Common myeloid progenitor, CD34-positive (primary cell): ENCODE data around the gene TWF2.
A peak's percentile ranks its signal among the peaks of the same experiment; 100 is the strongest.
"Not testable (repeated sequence)": the region's sequence is repeated elsewhere in the genome, so short reads cannot be mapped to it uniquely, and the experiment has no call there.

Source experiments
- CTCF ChIA-PET: fragments of 350-600 bp; sonication (Branson Sonifier 250); formaldehyde crosslinking; loops from one replicate; lab custom pipeline; 2021; ENCODE audit warnings: antibody characterized with exemption; lab: Charles Lee
- POLR2A ChIA-PET: fragments of 350-600 bp; sonication (Branson Sonifier 250); formaldehyde crosslinking; loops from one replicate; lab custom pipeline; 2021; ENCODE audit warnings: antibody characterized with exemption; lab: Charles Lee
- DNase-seq, 3 donors: peaks; one replicate each; pipeline versions ENCODE4 v3.0.0 to v3.0.0-alpha.2; 2013
- H3K27ac ChIP-seq, 2 experiments: 1 replicate in 1 of 2; 2 replicates in 1 of 2; pipeline ENCODE4 v1.7.0; 2013; ENCODE audit warnings: inconsistent platforms in 2 of 2, low read length in 2 of 2, mild to moderate bottlenecking in 2 of 2, low read depth in 1 of 2, moderate library complexity in 1 of 2; ENCODE audit not compliant: severe bottlenecking in 2 of 2, insufficient read depth in 1 of 2, poor library complexity in 1 of 2
- H3K27me3 ChIP-seq, 5 experiments: replicated peaks in 2 of 5; 1 replicate in 3 of 5; 2 replicates in 2 of 5; pipeline versions ENCODE4 v1.6.1 to v1.7.0; 2013; ENCODE audit warnings: low read length in 4 of 5, mild to moderate bottlenecking in 2 of 5, moderate library complexity in 2 of 5, inconsistent platforms in 1 of 5; ENCODE audit not compliant: insufficient read depth in 5 of 5, control insufficient read depth in 4 of 5
- H3K36me3 ChIP-seq, 4 experiments: 1 replicate in 2 of 4; 2 replicates in 2 of 4; pipeline versions ENCODE4 v1.6.1 to v1.7.0; 2013; ENCODE audit warnings: low read length in 3 of 4, control low read depth in 1 of 4, mild to moderate bottlenecking in 1 of 4; ENCODE audit not compliant: control insufficient read depth in 4 of 4, insufficient read depth in 4 of 4
- H3K4me1 ChIP-seq, 4 experiments: 1 replicate in 3 of 4; 2 replicates in 1 of 4; pipeline versions ENCODE4 v1.6.1 to v1.7.1; 2013; ENCODE audit warnings: low read length in 3 of 4, mild to moderate bottlenecking in 3 of 4, control low read depth in 1 of 4, inconsistent platforms in 1 of 4, moderate library complexity in 1 of 4; ENCODE audit not compliant: control insufficient read depth in 4 of 4, insufficient read depth in 4 of 4; ENCODE audit errors: control extremely low read depth in 1 of 4
- H3K4me3 ChIP-seq, 7 experiments: 1 replicate in 4 of 7; 2 replicates in 3 of 7; pipeline versions ENCODE4 v1.5.1 to v1.7.0; 2013; ENCODE audit warnings: mild to moderate bottlenecking in 7 of 7, low read length in 6 of 7, moderate library complexity in 6 of 7, inconsistent platforms in 2 of 7, low read depth in 2 of 7, control low read depth in 1 of 7; ENCODE audit not compliant: insufficient read depth in 4 of 7, control insufficient read depth in 1 of 7; ENCODE audit errors: extremely low read depth in 1 of 7
- H3K9me3 ChIP-seq, 5 experiments: 1 replicate in 4 of 5; 2 replicates in 1 of 5; pipeline versions ENCODE4 v1.6.1 to v1.7.1; 2013; ENCODE audit warnings: low read length in 4 of 5, mild to moderate bottlenecking in 2 of 5, inconsistent platforms in 1 of 5, low read depth in 1 of 5, moderate library complexity in 1 of 5; ENCODE audit not compliant: control insufficient read depth in 4 of 5, insufficient read depth in 2 of 5; ENCODE audit errors: control extremely low read depth in 1 of 5
- WGBS: methylation state at CpG from one replicate; pipeline ENCODE4 v1.1.5; 2013; ENCODE audit not compliant: insufficient coverage; 5-methylcytosine and 5-hydroxymethylcytosine counted together

TWF2 gene

DNA sequence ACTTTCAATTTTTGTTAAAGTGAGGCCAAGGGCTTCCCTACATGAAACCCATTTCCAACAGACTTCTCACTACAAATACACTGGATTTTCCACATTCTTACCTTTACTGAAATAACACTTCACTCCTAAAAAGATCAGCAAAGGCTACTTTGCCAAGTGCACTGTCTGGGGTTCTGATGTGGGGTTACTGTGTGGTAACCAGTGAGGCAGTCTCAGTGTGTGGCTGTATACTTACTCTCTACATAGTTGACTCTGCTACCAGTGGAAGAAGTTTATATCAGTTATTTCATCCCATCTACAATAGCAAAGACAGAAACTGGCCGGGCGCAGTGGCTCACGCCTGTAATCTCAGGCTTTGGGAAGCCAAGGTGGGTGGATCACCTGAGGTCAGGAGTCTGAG is 33.9 kb upstream of the TWF2 start:
- DNase-seq, result no peak
- Histone ChIP-seq H3K9me3 (no peaks in the 10 kb centered on the region), H3K27ac (no peak overlapping the region), H3K4me3 (no peak overlapping the region), H3K27me3 (no peaks in the 10 kb centered on the region), H3K4me1 (peaks cover 27 to 52% (median 32%) of the 10 kb centered on the region in 4 experiments), H3K36me3 (peaks cover 7 to 57% (median 22%) of the 10 kb centered on the region in 4 experiments)
- ChIA-PET POLR2A (interaction anchor here (0.7 to 0.9 kb wide), 2 partner anchors 19 to 218 kb away, joined by 5 to 6 read pairs; no protein-coding TSS in a partner anchor), CTCF (interaction anchor here (0.9 to 2.8 kb wide), 3 partner anchors 13 to 47 kb away, joined by 3 to 12 read pairs (median 3); partner anchors contain the start of gene TLR9)
- WGBS, result 84% methylated on average over 2 of the region's 3 CpGs

GRCh38 chr3:52272172-52272571 is 33.2 kb upstream of the TWF2 start:
- not testable (repeated sequence) for H3K4me3 ChIP-seq, H3K27me3 ChIP-seq, DNase-seq, H3K27ac ChIP-seq, H3K9me3 ChIP-seq
- 100% methylated on average over 4 of the region's 9 CpGs for WGBS
- Histone ChIP-seq H3K36me3 (peaks cover 9 to 64% (median 27%) of the 10 kb centered on the region in 4 experiments), H3K4me1 (peaks cover 24 to 46% (median 30%) of the 10 kb centered on the region in 4 experiments)
- POLR2A ChIA-PET, result interaction anchor here (0.7 to 0.9 kb wide), 2 partner anchors 18 to 219 kb away, joined by 5 to 6 read pairs; no protein-coding TSS in a partner anchor
- CTCF ChIA-PET, result interaction anchor here (0.7 to 2.8 kb wide), 8 partner anchors 9 to 67 kb away, joined by 3 to 12 read pairs (median 4); partner anchors contain the start of genes PPM1M and TLR9

- Histone ChIP-seq H3K4me1 (peaks cover 9 to 29% (median 17%) of the 10 kb centered on the region in 4 experiments), H3K27ac (peak overlapping the region; percentile 40 to 59), H3K4me3 (peak overlapping the region in 2 of 7 experiments; percentile 41 to 50), H3K9me3 (no peaks in the 10 kb centered on the region), H3K27me3 (no peaks in the 10 kb centered on the region), H3K36me3 (peaks cover 15 to 71% (median 39%) of the 10 kb centered on the region in 4 experiments)
- DNase-seq, result peak in 2 of 3 donors; percentile 41 to 48
- 28% methylated on average over 8 of the region's 9 CpGs for WGBS
- ChIA-PET POLR2A (interaction anchor here (1.0 to 1.4 kb wide), 2 partner anchors 19 to 31 kb away, joined by 3 read pairs; partner anchors contain the start of gene TWF2), CTCF (interaction anchor here (0.7 to 2.8 kb wide), 8 partner anchors 10 to 27 kb away, joined by 3 to 12 read pairs (median 4); partner anchors contain the start of gene PPM1M)
These were observed 31.3 kb upstream of the TWF2 start for GRCh38 chr3:52270252-52270754.

DNA sequence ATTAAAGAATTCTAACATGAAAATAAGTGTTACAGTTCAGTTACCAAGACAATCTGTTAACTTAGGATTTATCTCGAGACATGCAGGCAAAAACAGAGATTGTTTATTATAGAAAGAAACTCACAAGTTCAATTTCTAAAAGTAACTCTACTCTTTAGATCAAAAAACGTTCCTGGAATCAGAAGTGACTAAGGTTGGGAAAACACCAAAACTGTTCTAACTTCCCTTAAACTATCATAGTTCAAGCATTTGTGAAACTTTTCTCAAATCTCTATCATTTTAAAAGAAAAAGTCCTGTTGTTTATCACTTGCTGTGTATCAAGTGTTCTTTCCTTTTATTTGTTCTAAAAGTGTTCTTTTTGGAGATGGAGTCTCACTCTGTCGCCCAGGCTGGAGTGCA is 30.8 kb upstream of the TWF2 start:
- peak overlapping the region in 1 of 2 experiments; percentile 59 for H3K27ac ChIP-seq
- 100% methylated on average over 1 of the region's 3 CpGs for WGBS
- H3K36me3 ChIP-seq, result peaks cover 16 to 73% (median 40%) of the 10 kb centered on the region in 4 experiments

GRCh38 chr3:52268036-52268435 is 29.1 kb upstream of the TWF2 start:
- WGBS, result 100% methylated on average over 3 of the region's 7 CpGs
- Histone ChIP-seq H3K36me3 (peaks cover 20 to 73% (median 46%) of the 10 kb centered on the region in 4 experiments), H3K4me1 (peaks cover 9 to 20% (median 16%) of the 10 kb centered on the region in 4 experiments), H3K9me3 (no peaks in the 10 kb centered on the region), H3K4me3 (no peak overlapping the region), H3K27ac (peak overlapping the region in 1 of 2 experiments; percentile 10), H3K27me3 (no peaks in the 10 kb centered on the region)
- ChIA-PET CTCF (interaction anchor here (1.0 to 1.6 kb wide), 3 partner anchors 9 to 48 kb away, joined by 4 to 6 read pairs (median 4); no protein-coding TSS in a partner anchor), POLR2A (no interaction called here)
- no peak for DNase-seq

More for the DNA sequence above, 30.8 kb upstream of the TWF2 start:
- Histone ChIP-seq H3K4me3 (no peak overlapping the region), H3K9me3 (no peaks in the 10 kb centered on the region), H3K27me3 (no peaks in the 10 kb centered on the region), H3K4me1 (peaks cover 9 to 27% (median 17%) of the 10 kb centered on the region in 4 experiments)
- DNase-seq, result no peak
- POLR2A ChIA-PET, result no interaction called here
- CTCF ChIA-PET, result no interaction called here

GRCh38 chr3:52265387-52265786 is 26.4 kb upstream of the TWF2 start:
- H3K36me3 ChIP-seq, result peaks cover 35 to 84% (median 56%) of the 10 kb centered on the region in 4 experiments
- H3K4me1 ChIP-seq, result peaks cover 3 to 11% (median 6%) of the 10 kb centered on the region in 4 experiments
- CTCF ChIA-PET, result interaction anchor here (3.9 kb wide), 1 partner anchor 12 kb away, joined by 18 read pairs; no protein-coding TSS in a partner anchor
- 100% methylated on average over 3 of the region's 6 CpGs for WGBS
- H3K27me3 ChIP-seq, result no peaks in the 10 kb centered on the region
- H3K27ac ChIP-seq, result no peak overlapping the region
- peak in 1 of 3 donors; percentile 43 for DNase-seq
- no peaks in the 10 kb centered on the region for H3K9me3 ChIP-seq
- H3K4me3 ChIP-seq, result no peak overlapping the region
- POLR2A ChIA-PET, result no interaction called here

GRCh38 chr3:52262447-52262846 is 23.5 kb upstream of the TWF2 start:
- H3K4me3 ChIP-seq, result no peak overlapping the region
- H3K36me3 ChIP-seq, result peaks cover 39 to 95% (median 65%) of the 10 kb centered on the region in 4 experiments
- no peaks in the 10 kb centered on the region for H3K9me3 ChIP-seq
- H3K4me1 ChIP-seq, result peaks cover 0 to 6% (median 0%) of the 10 kb centered on the region in 4 experiments
- H3K27ac ChIP-seq, result no peak overlapping the region
- CTCF ChIA-PET, result interaction anchor here (1.5 to 3.9 kb wide), 5 partner anchors 9 to 21 kb away, joined by 4 to 18 read pairs (median 4); no protein-coding TSS in a partner anchor
- DNase-seq, result no peak
- POLR2A ChIA-PET, result interaction anchor here (1.1 to 1.7 kb wide), 2 partner anchors 18 to 24 kb away, joined by 3 to 4 read pairs; partner anchors contain the start of gene TWF2
- no peaks in the 10 kb centered on the region for H3K27me3 ChIP-seq
